Smooth muscle cell (in vitro differentiated cells): ENCODE measurements around the gene NRF1. TPM values are rescaled to one million over a fixed set of nuclear protein-coding genes. Genes with fewer than 3 reads are reported as not detected.
"Not testable (repeated sequence)": the region's sequence is repeated elsewhere in the genome, so short reads cannot be mapped to it uniquely, and the experiment has no call there.

Source experiments
- DNase-seq: peaks from one replicate; lab custom pipeline; 2025; ENCODE audit not compliant: unreplicated experiment; lab: John Stamatoyannopoulos, UW
- H2AFZ ChIP-seq: fragments of 200-600 bp; sonication (generic); 2 replicates; pipeline ENCODE4 v1.6.0; 2016; ENCODE audit warnings: antibody characterized with exemption, low read depth, mild to moderate bottlenecking
- H3F3A ChIP-seq: fragments of 200-600 bp; sonication (generic); 2 replicates; pipeline ENCODE4 v1.6.0; 2017; ENCODE audit warnings: antibody characterized with exemption, low read depth
- H3K27ac ChIP-seq: fragments of 200-600 bp; sonication (generic); 2 replicates; pipeline ENCODE4 v1.5.1; 2016; ENCODE audit warnings: low read depth, mild to moderate bottlenecking
- H3K27me3 ChIP-seq: fragments of 200-600 bp; sonication (generic); 2 replicates; pipeline ENCODE4 v1.6.1; 2016; ENCODE audit warnings: low read depth, mild to moderate bottlenecking
- H3K36me3 ChIP-seq: fragments of 200-600 bp; sonication (generic); 2 replicates; pipeline ENCODE4 v1.5.1; 2016; ENCODE audit warnings: low read depth
- H3K4me1 ChIP-seq: fragments of 200-600 bp; sonication (generic); 2 replicates; pipeline ENCODE4 v1.5.1; 2016; ENCODE audit warnings: low read depth
- H3K4me2 ChIP-seq: fragments of 200-600 bp; sonication (generic); 2 replicates; pipeline ENCODE4 v1.6.0; 2016; ENCODE audit warnings: mild to moderate bottlenecking
- H3K4me3 ChIP-seq: fragments of 200-600 bp; sonication (generic); 2 replicates; pipeline ENCODE4 v1.5.1; 2016; ENCODE audit warnings: mild to moderate bottlenecking
- H3K79me2 ChIP-seq: fragments of 200-600 bp; sonication (generic); 2 replicates; pipeline ENCODE4 v1.6.0; 2016; ENCODE audit warnings: low read depth, mild to moderate bottlenecking
- H3K9ac ChIP-seq: fragments of 200-600 bp; sonication (generic); 2 replicates; pipeline ENCODE4 v1.6.0; 2016; ENCODE audit warnings: low read depth
- H3K9me3 ChIP-seq: fragments of 200-600 bp; sonication (generic); replicated peaks from 2 replicates; pipeline ENCODE4 v1.5.1; 2016; ENCODE audit warnings: low read depth
- H4K20me1 ChIP-seq: fragments of 200-600 bp; sonication (generic); 2 replicates; pipeline ENCODE4 v1.6.0; 2016; ENCODE audit warnings: low read depth
- WGBS: methylation state at CpG from one replicate; pipeline ENCODE4 v1.1.7; 2016; ENCODE audit warnings: low lambda C conversion rate; 5-methylcytosine and 5-hydroxymethylcytosine counted together
- polyA plus RNA-seq: library from polyadenylated mRNA; unstranded; fragments of >200 nt; fragmentation: Nextera tagmentation; extraction: Ambion mirVana; gene quantifications from 2 replicates; pipeline ENCODE4 v1.2.1, GENCODE V29; 2016
- total RNA-seq: library from RNA; depleted of rRNA; stranded (reverse); fragments of >200 nt; gene quantifications from 2 replicates; pipeline ENCODE4 v1.2.3, GENCODE V29; 2014
- TF ChIP-seq, protein P1 (sequence below): fragments of 200-600 bp; sonication (generic); IDR thresholded peaks from 2 replicates; pipeline ENCODE4 v1.5.1; 2017; ENCODE audit warnings: borderline replicate concordance, mild to moderate bottlenecking, antibody characterized with exemption; ENCODE audit not compliant: insufficient read depth, poor library complexity, severe bottlenecking

NRF1 gene
- total and polyA plus RNA-seq, 2 experiments from 2014 or later: 8.9 to 13.4 TPM

DNA sequence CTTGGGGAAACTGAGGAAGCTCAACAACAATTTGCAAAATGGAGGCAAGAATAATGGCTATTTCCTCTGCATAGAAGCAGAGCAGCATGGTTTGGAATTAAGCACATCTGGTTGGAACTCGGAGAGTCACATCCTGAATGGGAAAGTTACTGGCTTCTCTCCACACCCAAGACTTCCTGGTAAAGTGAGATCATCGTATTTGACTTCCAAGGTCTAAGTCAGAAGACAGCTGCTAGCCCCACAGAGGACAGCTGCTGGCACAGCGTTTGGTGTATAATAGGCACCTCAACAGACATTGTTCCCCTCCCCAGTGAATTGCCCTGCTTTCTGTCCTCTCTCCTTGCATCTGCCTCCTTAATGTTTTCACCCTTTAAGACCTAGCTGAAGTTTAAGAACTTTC is 37.0 kb upstream of the NRF1 start:
- H3K79me2 ChIP-seq: no peaks in the 10 kb centered on the region
- H3K27me3 ChIP-seq: no peaks in the 10 kb centered on the region
- H3K4me3 ChIP-seq: no peak overlapping the region
- DNase-seq: no peak
- H3F3A ChIP-seq: no peaks in the 10 kb centered on the region
- H3K36me3 ChIP-seq: no peaks in the 10 kb centered on the region
- TF ChIP-seq, protein P1, sequence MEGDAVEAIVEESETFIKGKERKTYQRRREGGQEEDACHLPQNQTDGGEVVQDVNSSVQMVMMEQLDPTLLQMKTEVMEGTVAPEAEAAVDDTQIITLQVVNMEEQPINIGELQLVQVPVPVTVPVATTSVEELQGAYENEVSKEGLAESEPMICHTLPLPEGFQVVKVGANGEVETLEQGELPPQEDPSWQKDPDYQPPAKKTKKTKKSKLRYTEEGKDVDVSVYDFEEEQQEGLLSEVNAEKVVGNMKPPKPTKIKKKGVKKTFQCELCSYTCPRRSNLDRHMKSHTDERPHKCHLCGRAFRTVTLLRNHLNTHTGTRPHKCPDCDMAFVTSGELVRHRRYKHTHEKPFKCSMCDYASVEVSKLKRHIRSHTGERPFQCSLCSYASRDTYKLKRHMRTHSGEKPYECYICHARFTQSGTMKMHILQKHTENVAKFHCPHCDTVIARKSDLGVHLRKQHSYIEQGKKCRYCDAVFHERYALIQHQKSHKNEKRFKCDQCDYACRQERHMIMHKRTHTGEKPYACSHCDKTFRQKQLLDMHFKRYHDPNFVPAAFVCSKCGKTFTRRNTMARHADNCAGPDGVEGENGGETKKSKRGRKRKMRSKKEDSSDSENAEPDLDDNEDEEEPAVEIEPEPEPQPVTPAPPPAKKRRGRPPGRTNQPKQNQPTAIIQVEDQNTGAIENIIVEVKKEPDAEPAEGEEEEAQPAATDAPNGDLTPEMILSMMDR: no peak
- 76% methylated on average over 3 of the region's 3 CpGs for WGBS
- no peaks in the 10 kb centered on the region for H3K4me1 ChIP-seq
- H3K27ac ChIP-seq: no peak overlapping the region
- H2AFZ ChIP-seq: no peak overlapping the region
- no peak overlapping the region for H3K4me2 ChIP-seq
- H3K9ac ChIP-seq: no peak overlapping the region
- no peaks in the 10 kb centered on the region for H4K20me1 ChIP-seq
- H3K9me3 ChIP-seq: no peaks in the 10 kb centered on the region

GRCh38 chr7:129575699-129576098 is 35.8 kb upstream of the NRF1 start:
- Histone ChIP-seq H3K4me3 (no peak overlapping the region), H3K27me3 (no peaks in the 10 kb centered on the region), H3K9me3 (no peaks in the 10 kb centered on the region), H3K4me2 (no peak overlapping the region), H4K20me1 (no peaks in the 10 kb centered on the region), H3K9ac (no peak overlapping the region), H3K79me2 (no peaks in the 10 kb centered on the region), H3K4me1 (no peaks in the 10 kb centered on the region), H3F3A (no peaks in the 10 kb centered on the region), H2AFZ (no peak overlapping the region), H3K36me3 (no peaks in the 10 kb centered on the region), H3K27ac (no peak overlapping the region)
- TF ChIP-seq, protein P1: no peak
- DNase-seq: no peak
- 95% methylated on average over 7 of the region's 7 CpGs for WGBS

DNA sequence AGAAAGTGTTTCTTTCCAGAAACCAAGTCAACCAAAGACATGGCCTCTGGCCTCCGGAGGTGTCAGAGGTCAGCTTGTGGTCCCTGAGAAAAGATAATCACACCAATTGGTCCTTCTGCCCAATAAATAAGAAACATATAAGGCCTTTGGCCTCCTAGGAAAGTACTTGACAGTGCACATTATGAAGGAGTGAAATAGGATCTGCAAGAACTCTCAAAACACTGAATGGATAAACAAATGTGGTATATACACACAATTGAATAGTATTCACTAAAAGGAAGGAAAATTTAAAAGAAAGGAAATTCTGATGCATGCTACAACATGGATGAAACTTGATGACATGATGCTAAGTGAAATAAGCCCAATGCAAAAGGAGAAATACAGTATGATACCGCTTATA is 35.4 kb upstream of the NRF1 start:
- H2AFZ ChIP-seq: no peak overlapping the region
- H3K27ac ChIP-seq: no peak overlapping the region
- no peaks in the 10 kb centered on the region for H3K27me3 ChIP-seq
- H3K79me2 ChIP-seq: no peaks in the 10 kb centered on the region
- H3K9me3 ChIP-seq: no peaks in the 10 kb centered on the region
- DNase-seq: no peak
- H4K20me1 ChIP-seq: no peaks in the 10 kb centered on the region
- no peak overlapping the region for H3K9ac ChIP-seq
- no peak overlapping the region for H3K4me3 ChIP-seq
- TF ChIP-seq, protein P1: no peak
- 95% methylated on average over 2 of the region's 2 CpGs for WGBS
- no peaks in the 10 kb centered on the region for H3K4me1 ChIP-seq
- no peak overlapping the region for H3K4me2 ChIP-seq
- H3F3A ChIP-seq: no peaks in the 10 kb centered on the region
- H3K36me3 ChIP-seq: no peaks in the 10 kb centered on the region

- Histone ChIP-seq H3K4me3 (no peak overlapping the region), H3K27me3 (no peaks in the 10 kb centered on the region), H2AFZ (no peak overlapping the region), H3K9ac (no peak overlapping the region), H3K9me3 (no peaks in the 10 kb centered on the region), H3K4me1 (no peaks in the 10 kb centered on the region), H3K4me2 (no peak overlapping the region), H3K36me3 (no peaks in the 10 kb centered on the region), H4K20me1 (no peaks in the 10 kb centered on the region), H3F3A (no peaks in the 10 kb centered on the region), H3K79me2 (no peaks in the 10 kb centered on the region), H3K27ac (no peak overlapping the region)
- 93% methylated on average over 12 of the region's 12 CpGs for WGBS
- TF ChIP-seq, protein P1: no peak
- DNase-seq: no peak
Measured at GRCh38 chr7:129578829-129579228, 32.7 kb upstream of the NRF1 start.

DNA sequence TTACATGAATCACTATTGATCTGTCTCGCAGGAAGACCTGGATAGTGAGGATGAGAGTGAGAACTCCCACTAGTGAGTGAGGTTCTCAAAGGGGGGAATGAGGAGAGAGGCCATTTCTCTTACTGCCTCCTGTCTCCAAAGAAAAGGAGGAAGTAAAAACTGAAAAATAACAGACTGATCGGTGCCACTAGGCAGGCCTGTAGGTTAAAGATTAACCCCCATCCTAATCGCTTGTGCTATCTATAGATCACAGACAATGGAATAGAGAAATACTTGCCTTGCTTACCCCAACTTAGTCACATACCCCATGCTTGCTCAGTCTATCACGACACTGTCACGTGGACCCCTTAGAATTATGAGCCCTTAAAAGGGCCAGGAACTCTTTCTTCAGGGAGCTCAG is 25.3 kb upstream of the NRF1 start:
- WGBS: 94% methylated on average over 5 of the region's 5 CpGs
- H3K36me3 ChIP-seq, H3K4me1 ChIP-seq, H3K4me3 ChIP-seq, H3K4me2 ChIP-seq, H3F3A ChIP-seq, H3K9me3 ChIP-seq, H3K9ac ChIP-seq, DNase-seq, H3K27me3 ChIP-seq, H3K27ac ChIP-seq, H2AFZ ChIP-seq, H4K20me1 ChIP-seq, H3K79me2 ChIP-seq: not testable (repeated sequence)
